Neural progenitor cell (in vitro differentiated cells): ENCODE data around the gene CLDN3. TPM values are rescaled to one million over a fixed set of nuclear protein-coding genes. Genes with fewer than 3 reads are reported as not detected.
"Not testable (repeated sequence)": the region's sequence is repeated elsewhere in the genome, so short reads cannot be mapped to it uniquely, and the experiment has no call there.

Source experiments
- DNase-seq: peaks from one replicate; pipeline ENCODE4 v3.0.0-alpha.2; 2016; ENCODE audit warnings: low spot score
- H2AFZ ChIP-seq: fragments of 200-600 bp; sonication (generic); replicated peaks from 2 replicates; pipeline ENCODE4 v1.6.1; 2016; ENCODE audit warnings: antibody characterized with exemption
- H3F3A ChIP-seq: fragments of 200-600 bp; sonication (generic); 2 replicates; pipeline ENCODE4 v1.6.1; 2016; ENCODE audit warnings: antibody characterized with exemption, low read depth
- H3K27ac ChIP-seq: fragments of 200-600 bp; sonication (generic); 2 replicates; pipeline ENCODE4 v1.5.1; 2016; ENCODE audit warnings: mild to moderate bottlenecking
- H3K27me3 ChIP-seq: fragments of 200-600 bp; sonication (generic); 2 replicates; pipeline ENCODE4 v1.6.1; 2016; ENCODE audit warnings: mild to moderate bottlenecking, moderate library complexity
- H3K36me3 ChIP-seq: fragments of 200-600 bp; sonication (generic); 2 replicates; pipeline ENCODE4 v1.5.1; 2016
- H3K4me1 ChIP-seq: fragments of 200-600 bp; sonication (generic); 2 replicates; pipeline ENCODE4 v1.6.1; 2016; ENCODE audit warnings: mixed run types
- H3K4me2 ChIP-seq: fragments of 200-600 bp; sonication (generic); 2 replicates; pipeline ENCODE4 v1.6.1; 2016
- H3K4me3 ChIP-seq: fragments of 200-600 bp; sonication (generic); 2 replicates; pipeline ENCODE4 v1.5.1; 2016
- H3K79me2 ChIP-seq: fragments of 200-600 bp; sonication (generic); 2 replicates; pipeline ENCODE4 v1.6.1; 2016; ENCODE audit warnings: low read depth
- H3K9ac ChIP-seq: fragments of 200-600 bp; sonication (generic); 2 replicates; pipeline ENCODE4 v1.6.1; 2016
- H3K9me3 ChIP-seq: fragments of 200-600 bp; sonication (generic); 2 replicates; pipeline ENCODE4 v1.5.1; 2016; ENCODE audit warnings: low read depth
- H4K20me1 ChIP-seq: fragments of 200-600 bp; sonication (generic); 2 replicates; pipeline ENCODE4 v1.6.1; 2016; ENCODE audit warnings: low read depth
- H3K27ac Mint-ChIP-seq: 3 replicates; pipeline ENCODE4 v1.8.0; 2021; ENCODE audit warnings: mixed read lengths
- H3K27me3 Mint-ChIP-seq: 2 replicates; pipeline ENCODE4 v1.8.0; 2022; ENCODE audit warnings: low read depth, mild to moderate bottlenecking, inconsistent platforms, moderate library complexity, mixed read lengths; ENCODE audit not compliant: insufficient read depth
- H3K36me3 Mint-ChIP-seq: 3 replicates; pipeline ENCODE4 v1.8.0; 2021; ENCODE audit warnings: mixed read lengths
- H3K4me1 Mint-ChIP-seq: 3 replicates; pipeline ENCODE4 v1.8.0; 2021; ENCODE audit warnings: mixed read lengths
- H3K4me3 Mint-ChIP-seq: 3 replicates; pipeline ENCODE4 v1.8.0; 2021; ENCODE audit warnings: mild to moderate bottlenecking, moderate library complexity, mixed read lengths
- H3K9me3 Mint-ChIP-seq: 3 replicates; pipeline ENCODE4 v1.8.0; 2020; ENCODE audit warnings: mixed read lengths
- EZH2 ChIP-seq: fragments of 200-600 bp; sonication (generic); IDR thresholded peaks from 2 replicates; pipeline ENCODE4 v1.6.1; 2017; ENCODE audit warnings: antibody characterized with exemption, mild to moderate bottlenecking, moderate library complexity
- EZH2phosphoT487 ChIP-seq: fragments of 200-600 bp; sonication (generic); IDR thresholded peaks from 2 replicates; pipeline ENCODE4 v1.6.1; 2017; ENCODE audit warnings: antibody characterized with exemption
- total RNA-seq: library from RNA; depleted of rRNA; stranded (reverse); fragments of >200 nt; gene quantifications from 2 replicates; pipeline ENCODE4 v1.2.3, GENCODE V29; 2015; ENCODE audit warnings: low replicate concordance
- TF ChIP-seq, protein P1 (sequence below): fragments of 200-600 bp; sonication (generic); IDR thresholded peaks from 2 replicates; pipeline ENCODE4 v1.5.1; 2017; ENCODE audit warnings: antibody characterized with exemption, mild to moderate bottlenecking

CLDN3 gene
- total RNA-seq, 1 donor from 2014 or later = 1.6 TPM

DNA sequence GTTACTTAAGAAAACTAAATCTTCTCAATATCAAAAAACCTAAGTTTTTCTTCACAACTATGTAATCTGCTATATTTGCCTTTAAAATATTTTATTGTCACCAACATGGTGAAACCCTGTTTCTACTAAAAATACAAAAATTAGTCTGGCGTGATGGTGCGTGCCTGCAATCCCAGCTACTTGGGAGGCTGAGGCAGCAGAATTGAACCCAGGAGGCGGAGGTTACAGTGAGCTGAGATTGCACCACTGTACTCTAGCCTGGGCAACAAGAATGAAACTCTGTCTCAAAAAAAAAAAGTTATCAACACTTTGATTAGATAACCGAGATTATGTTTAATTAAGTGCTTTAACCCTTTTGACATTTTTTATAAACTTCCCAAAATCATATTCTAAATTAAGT lies 32.4 kb upstream of the CLDN3 start:
- Histone ChIP-seq H3K4me3 (no peak overlapping the region), H4K20me1 (no peaks in the 10 kb centered on the region), H2AFZ (no peak overlapping the region), H3K4me1 (no peaks in the 10 kb centered on the region), H3K36me3 (no peaks in the 10 kb centered on the region), H3K4me2 (no peak overlapping the region), H3K27ac (no peak overlapping the region), H3F3A (no peaks in the 10 kb centered on the region), H3K9me3 (no peaks in the 10 kb centered on the region), H3K79me2 (no peaks in the 10 kb centered on the region), H3K9ac (no peak overlapping the region), H3K27me3 (no peaks in the 10 kb centered on the region)
- Mint-ChIP-seq H3K4me3 (no peak overlapping the region), H3K4me1 (no peaks in the 10 kb centered on the region), H3K27me3 (peaks cover 3% of the 10 kb centered on the region), H3K36me3 (no peaks in the 10 kb centered on the region), H3K27ac (no peak overlapping the region), H3K9me3 (peaks cover 3% of the 10 kb centered on the region)
- no peak for DNase-seq
- TF ChIP-seq, protein P1, sequence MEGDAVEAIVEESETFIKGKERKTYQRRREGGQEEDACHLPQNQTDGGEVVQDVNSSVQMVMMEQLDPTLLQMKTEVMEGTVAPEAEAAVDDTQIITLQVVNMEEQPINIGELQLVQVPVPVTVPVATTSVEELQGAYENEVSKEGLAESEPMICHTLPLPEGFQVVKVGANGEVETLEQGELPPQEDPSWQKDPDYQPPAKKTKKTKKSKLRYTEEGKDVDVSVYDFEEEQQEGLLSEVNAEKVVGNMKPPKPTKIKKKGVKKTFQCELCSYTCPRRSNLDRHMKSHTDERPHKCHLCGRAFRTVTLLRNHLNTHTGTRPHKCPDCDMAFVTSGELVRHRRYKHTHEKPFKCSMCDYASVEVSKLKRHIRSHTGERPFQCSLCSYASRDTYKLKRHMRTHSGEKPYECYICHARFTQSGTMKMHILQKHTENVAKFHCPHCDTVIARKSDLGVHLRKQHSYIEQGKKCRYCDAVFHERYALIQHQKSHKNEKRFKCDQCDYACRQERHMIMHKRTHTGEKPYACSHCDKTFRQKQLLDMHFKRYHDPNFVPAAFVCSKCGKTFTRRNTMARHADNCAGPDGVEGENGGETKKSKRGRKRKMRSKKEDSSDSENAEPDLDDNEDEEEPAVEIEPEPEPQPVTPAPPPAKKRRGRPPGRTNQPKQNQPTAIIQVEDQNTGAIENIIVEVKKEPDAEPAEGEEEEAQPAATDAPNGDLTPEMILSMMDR = no peak
- no peak for TF ChIP-seq EZH2phosphoT487
- TF ChIP-seq EZH2 = no peak

DNA sequence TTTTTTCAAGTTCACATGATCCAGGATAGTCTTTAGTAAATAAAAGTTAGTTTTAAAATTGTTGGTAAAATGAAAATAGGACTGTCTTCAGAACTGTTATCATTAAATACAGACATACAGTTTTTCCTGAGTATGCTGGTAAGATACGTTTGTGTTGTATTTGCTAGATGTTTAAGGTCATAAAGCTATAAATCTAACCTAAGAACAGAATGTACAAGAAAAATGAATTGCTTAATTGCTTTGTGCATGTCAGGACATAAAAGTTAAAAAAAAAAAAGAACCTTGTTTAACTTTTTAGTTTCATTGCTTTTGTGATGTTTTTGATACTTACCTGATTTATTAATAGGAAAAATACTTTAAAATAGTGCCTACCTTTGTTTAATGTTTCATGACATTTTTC lies 31.5 kb upstream of the CLDN3 start:
- Histone ChIP-seq H3K4me1 (no peaks in the 10 kb centered on the region), H3F3A (no peaks in the 10 kb centered on the region), H3K36me3 (no peaks in the 10 kb centered on the region), H2AFZ (no peak overlapping the region), H3K4me3 (no peak overlapping the region), H3K27me3 (no peaks in the 10 kb centered on the region), H3K9me3 (no peaks in the 10 kb centered on the region), H3K79me2 (no peaks in the 10 kb centered on the region), H3K27ac (no peak overlapping the region), H3K4me2 (no peak overlapping the region), H4K20me1 (no peaks in the 10 kb centered on the region), H3K9ac (no peak overlapping the region)
- H3K27me3 Mint-ChIP-seq = peaks cover 3% of the 10 kb centered on the region
- no peak for TF ChIP-seq EZH2
- TF ChIP-seq, protein P1 = no peak
- no peak for TF ChIP-seq EZH2phosphoT487
- H3K27ac Mint-ChIP-seq = no peak overlapping the region
- no peak overlapping the region for H3K4me3 Mint-ChIP-seq
- H3K9me3 Mint-ChIP-seq = peaks cover 3% of the 10 kb centered on the region
- DNase-seq = no peak
- no peaks in the 10 kb centered on the region for H3K4me1 Mint-ChIP-seq
- no peaks in the 10 kb centered on the region for H3K36me3 Mint-ChIP-seq

DNA sequence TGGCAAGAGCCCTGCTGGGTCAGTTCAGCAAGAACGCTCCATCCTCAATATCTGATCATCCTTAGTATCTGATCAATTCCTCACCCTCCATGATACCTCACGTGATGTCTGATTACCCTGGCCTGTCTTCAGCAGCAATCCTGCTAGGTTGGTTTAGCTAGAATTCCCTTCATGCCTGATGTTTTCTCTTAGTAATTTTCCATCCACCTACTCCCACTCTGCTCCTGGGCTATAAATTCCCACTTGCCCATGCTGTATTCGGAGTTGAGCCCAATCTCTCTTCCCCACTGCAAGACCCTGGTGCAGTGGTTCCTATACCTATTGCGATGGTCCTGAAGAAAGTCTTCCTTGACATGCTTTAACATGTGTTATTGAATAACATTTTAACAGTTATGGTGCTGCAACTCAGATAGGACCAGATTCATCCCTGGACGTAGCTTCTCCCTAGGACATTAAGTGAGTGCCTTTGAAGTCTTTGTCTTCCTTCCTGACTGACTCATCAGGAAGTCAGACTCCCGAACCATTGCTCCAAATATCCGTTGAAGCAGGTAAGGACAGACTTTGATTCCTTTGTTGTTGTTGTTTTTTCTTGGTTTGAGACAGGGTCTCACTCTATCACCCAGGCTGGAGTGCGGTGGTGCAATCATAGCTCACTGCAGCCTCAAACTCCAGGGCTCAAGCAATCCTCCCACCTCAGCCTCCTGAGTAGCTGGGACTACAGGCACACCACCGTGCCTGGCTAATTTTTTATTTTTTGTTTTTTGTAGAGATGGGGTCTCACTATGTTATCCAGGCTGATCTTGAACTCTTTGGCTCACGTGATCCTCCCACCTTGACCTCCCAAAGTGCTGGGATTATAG lies 29.4 kb upstream of the CLDN3 start:
- TF ChIP-seq EZH2phosphoT487 = no peak
- TF ChIP-seq, protein P1 = no peak
- no peak for TF ChIP-seq EZH2
- H3K27ac Mint-ChIP-seq = no peak overlapping the region
- Histone ChIP-seq H3K36me3 (no peaks in the 10 kb centered on the region), H2AFZ (no peak overlapping the region), H3K4me3 (no peak overlapping the region), H3K79me2 (no peaks in the 10 kb centered on the region), H3F3A (no peaks in the 10 kb centered on the region), H3K4me2 (no peak overlapping the region), H3K9me3 (no peaks in the 10 kb centered on the region), H3K9ac (no peak overlapping the region), H3K4me1 (no peaks in the 10 kb centered on the region), H4K20me1 (no peaks in the 10 kb centered on the region), H3K27me3 (no peaks in the 10 kb centered on the region), H3K27ac (no peak overlapping the region)
- peaks cover 3% of the 10 kb centered on the region for H3K27me3 Mint-ChIP-seq
- H3K4me3 Mint-ChIP-seq = no peak overlapping the region
- DNase-seq = no peak
- no peaks in the 10 kb centered on the region for H3K36me3 Mint-ChIP-seq
- peaks cover 1% of the 10 kb centered on the region for H3K4me1 Mint-ChIP-seq
- H3K9me3 Mint-ChIP-seq = peaks cover 3% of the 10 kb centered on the region

DNA sequence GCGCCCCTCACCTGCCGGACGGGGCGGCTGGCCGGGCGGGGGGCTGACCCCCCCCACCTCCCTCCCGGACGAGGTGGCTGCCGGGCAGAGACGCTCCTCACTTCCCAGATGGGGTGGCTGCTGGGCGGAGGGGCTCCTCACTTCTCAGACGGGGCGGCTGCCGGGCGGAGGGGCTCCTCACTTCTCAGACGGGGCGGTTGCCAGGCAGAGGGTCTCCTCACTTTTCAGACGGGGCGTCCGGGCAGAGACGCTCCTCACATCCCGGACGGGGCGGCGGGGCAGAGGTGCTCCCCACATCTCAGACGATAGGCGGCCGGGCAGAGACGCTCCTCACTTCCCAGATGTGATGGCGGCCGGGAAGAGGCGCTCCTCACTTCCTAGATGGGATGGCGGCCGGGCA lies 27.1 kb upstream of the CLDN3 start:
- H3K36me3 ChIP-seq, H3K4me2 ChIP-seq, H3K9ac ChIP-seq, H3K79me2 ChIP-seq, H3K27me3 ChIP-seq, H3K36me3 Mint-ChIP-seq, H3K4me3 ChIP-seq, H3K9me3 Mint-ChIP-seq, H3K27ac Mint-ChIP-seq, H3F3A ChIP-seq, H3K27me3 Mint-ChIP-seq, H3K4me3 Mint-ChIP-seq, H3K27ac ChIP-seq, H3K4me1 ChIP-seq, DNase-seq, H4K20me1 ChIP-seq, H3K9me3 ChIP-seq, H2AFZ ChIP-seq: not testable (repeated sequence)
- peaks cover 11% of the 10 kb centered on the region for H3K4me1 Mint-ChIP-seq

DNA sequence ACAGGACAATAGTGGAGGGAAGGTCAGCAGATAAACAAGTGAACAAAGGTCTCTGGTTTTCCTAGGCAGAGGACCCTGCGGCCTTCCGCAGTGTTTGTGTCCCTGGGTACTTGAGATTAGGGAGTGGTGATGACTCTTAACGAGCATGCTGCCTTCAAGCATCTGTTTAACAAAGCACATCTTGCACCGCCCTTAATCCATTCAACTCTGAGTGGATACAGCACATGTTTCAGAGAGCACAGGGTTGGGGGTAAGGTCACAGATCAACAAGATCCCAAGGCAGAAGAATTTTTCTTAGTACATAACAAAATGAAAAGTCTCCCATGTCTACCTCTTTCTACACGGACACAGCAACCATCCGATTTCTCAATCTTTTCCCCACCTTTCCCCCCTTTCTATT lies 26.6 kb upstream of the CLDN3 start:
- H3K4me3 ChIP-seq, H3K4me3 Mint-ChIP-seq, H3F3A ChIP-seq, H3K4me1 ChIP-seq, H3K9me3 Mint-ChIP-seq, H3K36me3 ChIP-seq, H4K20me1 ChIP-seq, H3K9ac ChIP-seq, H2AFZ ChIP-seq, H3K79me2 ChIP-seq, H3K4me2 ChIP-seq, H3K27me3 ChIP-seq, H3K9me3 ChIP-seq, H3K27ac ChIP-seq, H3K27ac Mint-ChIP-seq, DNase-seq, H3K27me3 Mint-ChIP-seq, H3K36me3 Mint-ChIP-seq: not testable (repeated sequence)
- peaks cover 14% of the 10 kb centered on the region for H3K4me1 Mint-ChIP-seq

DNA sequence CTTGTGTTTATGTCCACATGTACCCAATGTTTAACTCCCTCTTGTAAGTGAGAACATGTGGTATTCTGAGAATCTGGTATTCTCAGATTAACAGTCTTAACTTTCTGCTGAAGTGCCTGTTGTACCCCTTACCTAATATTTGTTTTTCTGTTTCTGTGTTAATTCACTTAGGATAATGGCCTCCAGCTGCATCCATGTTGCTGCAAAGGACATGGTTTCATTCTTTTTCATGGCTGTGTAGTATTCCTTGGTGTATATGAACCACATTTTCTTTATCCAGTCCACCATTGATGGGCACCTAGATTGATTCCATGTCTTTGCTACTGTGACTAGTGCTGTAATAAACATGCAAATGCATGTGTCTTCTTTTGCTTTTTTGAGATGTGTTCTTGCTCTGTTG lies 25.1 kb upstream of the CLDN3 start:
- H3K4me3 Mint-ChIP-seq, H4K20me1 ChIP-seq, H3K9me3 ChIP-seq, H2AFZ ChIP-seq, H3K4me1 ChIP-seq, H3K4me3 ChIP-seq, H3K27me3 Mint-ChIP-seq, H3K27me3 ChIP-seq, H3K36me3 ChIP-seq, H3K4me2 ChIP-seq, DNase-seq, H3K36me3 Mint-ChIP-seq, H3K79me2 ChIP-seq, H3F3A ChIP-seq, H3K27ac Mint-ChIP-seq, H3K27ac ChIP-seq, H3K9ac ChIP-seq: not testable (repeated sequence)
- peaks cover 14% of the 10 kb centered on the region for H3K4me1 Mint-ChIP-seq
- H3K9me3 Mint-ChIP-seq = peaks cover 13% of the 10 kb centered on the region
